T-helper 2 cell treated with Interferon-gamma antibody and Interleukin-4, amounts not matched to agents 100 ng/mL and 5 ng/mL, for 36 hours (primary cell): ENCODE data around the gene BUB1B. TPM values are rescaled to one million over a fixed set of nuclear protein-coding genes. Genes with fewer than 3 reads are reported as not detected.
"Not testable (repeated sequence)": the region's sequence is repeated elsewhere in the genome, so short reads cannot be mapped to it uniquely, and the experiment has no call there.

Experiments
- intact Hi-C: fragments of 100-400 bp; cut with micrococcal nuclease; formaldehyde crosslinking; loops from one replicate; pipeline ENCODE4 v1.15.1; 2023
- total RNA-seq: library from RNA; stranded (reverse); gene quantifications from 2 replicates; pipeline ENCODE4 v1.2.3, GENCODE V29; 2022

The BUB1B gene
- total RNA-seq, 1 donor from 2014 or later, result 86.8 TPM

- intact Hi-C loops, result not testable (repeated sequence)
These were observed 24.9 kb upstream of the BUB1B start for GRCh38 chr15:40135846-40136450.

DNA sequence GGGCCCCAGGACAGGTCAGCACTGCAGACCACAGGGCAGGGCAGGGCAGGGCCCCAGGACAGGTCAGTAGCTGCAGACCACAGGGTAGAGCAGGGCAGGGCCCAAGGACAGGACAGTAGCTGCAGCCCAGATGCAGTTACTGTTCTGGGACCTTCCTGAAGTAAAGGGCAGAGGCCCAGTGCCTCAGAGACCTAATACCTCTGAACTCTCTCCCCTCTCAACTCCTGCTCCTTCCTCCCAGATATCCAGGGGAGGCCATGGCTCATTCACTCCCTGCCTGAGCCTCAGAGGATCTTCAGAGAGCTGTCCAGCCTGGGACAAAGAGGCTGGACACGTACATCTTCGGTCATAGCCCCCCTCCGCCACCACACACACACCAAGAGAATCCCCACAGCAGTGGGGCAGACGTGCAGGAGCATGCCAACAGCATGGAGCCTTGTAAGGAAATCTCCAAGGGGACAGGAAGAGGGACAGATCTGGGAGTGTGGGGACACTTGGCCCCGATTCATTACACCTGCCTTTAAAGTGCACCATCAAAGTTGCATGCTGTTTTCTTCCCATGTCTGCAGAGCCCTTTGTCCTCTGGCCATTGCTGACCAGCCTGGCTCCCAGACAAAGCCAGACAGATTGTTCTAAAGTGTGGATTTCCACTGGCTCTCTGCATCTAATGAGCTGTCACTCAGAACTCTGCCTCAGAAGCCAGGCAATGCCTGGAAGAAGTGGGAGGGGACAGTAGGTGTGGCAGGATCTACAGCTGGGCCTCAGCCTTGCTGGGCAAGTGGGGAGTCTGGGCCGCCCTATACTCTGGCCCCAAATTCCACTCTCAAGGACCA is 24.2 kb upstream of the BUB1B start:
- intact Hi-C loops, result no loop called here

DNA sequence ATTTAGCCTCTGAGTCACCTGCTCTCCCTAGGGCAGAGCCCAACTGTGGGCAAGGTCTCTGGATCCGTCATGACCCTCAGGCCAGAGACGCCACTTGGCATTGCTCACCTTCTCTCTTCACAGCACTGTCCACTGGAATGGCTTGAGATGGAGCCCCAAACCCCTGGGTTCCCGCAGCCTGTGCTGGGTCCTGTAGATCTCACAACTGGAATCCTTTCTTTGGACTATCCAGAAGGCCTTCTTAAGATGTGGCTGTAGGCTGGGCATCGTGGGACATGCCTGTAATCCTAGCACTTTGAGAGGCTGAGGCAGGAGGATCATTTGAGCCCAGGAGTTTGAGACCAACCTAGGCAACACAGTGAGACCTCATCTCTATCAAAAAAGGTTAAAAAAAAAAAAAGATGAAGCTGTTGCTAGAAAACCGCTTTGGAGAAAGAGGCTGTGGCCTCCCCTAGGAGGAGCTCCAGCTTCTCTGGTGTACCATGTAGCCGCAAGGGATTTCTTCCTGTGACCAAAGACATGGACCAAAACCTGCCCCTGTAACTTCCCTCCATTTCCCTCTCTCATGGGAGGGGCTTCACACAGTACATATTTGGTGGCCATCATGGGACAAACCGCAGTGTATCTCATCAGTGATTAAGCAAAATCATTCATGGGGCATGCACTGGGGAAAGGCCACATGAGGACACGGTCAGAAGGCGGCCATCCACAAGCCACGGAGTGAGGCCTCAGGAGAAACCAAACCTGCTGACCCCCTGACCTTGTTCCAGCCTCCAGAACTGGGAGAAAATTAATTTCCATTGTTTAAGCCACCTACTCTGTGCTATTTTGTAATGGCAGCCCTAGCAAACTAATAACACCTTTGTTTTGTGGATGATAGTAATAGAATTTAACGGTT is 23.3 kb upstream of the BUB1B start:
- intact Hi-C loops, result no loop called here

DNA sequence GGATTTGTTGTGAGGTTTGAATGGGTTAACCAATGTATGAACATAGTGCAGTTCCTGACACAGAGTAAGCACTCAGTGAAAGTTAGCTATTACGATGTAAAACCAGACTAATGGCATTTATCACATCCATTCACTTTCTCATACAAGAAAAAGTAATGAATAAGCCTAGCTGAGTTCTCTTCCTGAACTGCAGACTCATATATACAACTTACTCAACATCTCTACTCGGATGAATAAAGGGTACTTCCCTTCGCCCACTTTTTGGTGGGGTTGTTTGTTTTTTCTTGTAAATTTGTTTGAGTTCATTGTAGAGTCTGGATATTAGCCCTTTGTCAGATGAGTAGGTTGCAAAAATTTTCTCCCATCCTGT is 22.7 kb upstream of the BUB1B start:
- intact Hi-C loops, result not testable (repeated sequence)

- intact Hi-C loops, result no loop called here
These were observed 18.4 kb upstream of the BUB1B start for GRCh38 chr15:40142428-40142827.

GRCh38 chr15:40146037-40146436 is 14.8 kb upstream of the BUB1B start:
- intact Hi-C loops, result no loop called here

- intact Hi-C loops, result no loop called here
These were observed 11.5 kb upstream of the BUB1B start for GRCh38 chr15:40149339-40149738.

DNA sequence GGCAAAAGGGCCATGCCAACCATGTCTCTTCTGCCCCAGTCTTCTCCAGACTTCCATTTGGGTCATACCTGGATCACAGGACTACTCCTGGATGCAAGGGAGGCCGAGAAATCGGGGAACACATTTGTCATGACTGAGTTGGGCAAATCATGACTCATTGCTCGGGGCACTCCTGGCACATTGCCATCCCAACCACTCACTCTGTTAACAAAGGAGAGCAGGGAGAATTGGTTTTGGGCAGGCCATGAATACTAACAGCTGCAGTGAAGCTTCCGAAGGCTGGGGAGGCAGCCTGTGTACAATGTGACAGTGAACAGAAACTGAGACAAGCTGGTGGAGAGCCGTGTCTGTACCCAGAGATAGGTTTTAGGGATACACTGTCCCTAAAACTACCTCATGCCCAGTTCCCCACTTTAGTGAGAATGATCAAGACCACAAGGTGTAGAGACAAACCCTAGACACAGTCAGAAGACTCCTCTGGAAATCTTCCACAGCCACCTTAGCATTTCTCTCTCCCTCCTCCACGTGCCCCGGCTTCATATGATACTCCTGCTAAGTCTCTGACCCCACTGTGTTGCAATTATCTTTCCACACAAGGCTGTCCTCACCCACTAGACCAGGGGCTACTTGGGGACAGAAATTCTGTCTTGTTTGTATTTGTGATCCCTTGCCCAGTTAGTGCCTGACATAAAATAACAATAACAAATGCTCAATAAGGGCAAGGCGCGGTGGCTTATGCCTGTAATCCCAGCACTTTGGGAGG is 10.5 kb upstream of the BUB1B start:
- intact Hi-C loops, result no loop called here

DNA sequence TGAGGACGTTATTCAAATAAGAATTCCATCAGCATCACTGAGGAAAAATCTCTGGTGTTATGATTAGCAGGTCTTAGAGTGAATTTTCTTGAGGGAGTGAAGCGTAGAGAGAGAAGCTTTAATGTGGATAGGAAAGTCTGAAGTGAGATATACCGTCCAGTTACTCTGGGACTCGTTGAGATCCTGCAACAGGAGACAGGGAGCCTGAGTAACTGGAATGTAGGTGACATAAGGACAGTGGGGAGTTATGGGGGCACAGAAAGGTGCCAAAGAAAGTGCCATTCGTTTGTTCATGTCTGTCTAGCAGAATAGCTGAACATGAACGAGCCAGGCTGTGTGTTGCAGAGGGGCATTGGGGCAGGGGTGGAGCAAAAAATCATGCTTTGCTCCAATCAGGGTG is 9.4 kb upstream of the BUB1B start:
- intact Hi-C loops, result no loop called here

DNA sequence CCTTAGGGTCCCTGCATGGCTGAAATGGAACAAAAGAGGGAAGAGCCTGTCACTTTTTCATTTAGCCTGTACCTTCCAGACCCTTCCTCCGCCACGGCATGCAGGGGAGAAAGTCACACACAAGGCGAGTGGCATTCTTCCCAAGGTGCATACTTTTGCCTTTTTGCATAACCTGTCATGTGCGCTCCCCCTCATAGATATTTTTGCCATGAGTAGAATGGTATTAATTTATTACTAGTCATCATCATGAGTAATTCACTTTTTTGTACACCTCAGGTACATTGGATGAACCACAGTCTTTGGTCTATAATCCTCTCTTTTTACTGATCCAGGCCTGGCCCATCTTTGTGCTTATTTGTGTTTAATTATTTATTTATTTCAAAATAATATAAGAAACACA is 8.9 kb upstream of the BUB1B start:
- intact Hi-C loops, result no loop called here

DNA sequence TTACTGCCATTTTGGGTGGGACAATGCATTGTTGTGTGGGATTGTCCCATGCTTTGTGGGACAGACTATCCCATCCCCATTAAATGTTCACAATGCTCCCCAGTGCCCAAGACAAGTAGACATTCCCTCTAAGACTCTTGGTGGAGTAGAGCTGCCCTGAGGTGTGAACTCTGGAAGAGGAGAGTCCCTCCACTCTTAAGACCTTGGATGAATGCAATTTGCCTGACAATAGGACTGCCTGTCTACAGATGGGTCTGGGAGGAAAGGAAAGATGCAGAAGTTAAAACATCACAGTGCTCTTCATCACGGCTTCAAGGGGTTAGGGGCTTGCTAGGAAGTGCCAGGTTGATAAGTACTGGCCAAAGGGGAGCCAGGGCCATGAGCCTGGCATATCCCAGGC is 6.0 kb upstream of the BUB1B start:
- intact Hi-C loops, result not testable (repeated sequence)

DNA sequence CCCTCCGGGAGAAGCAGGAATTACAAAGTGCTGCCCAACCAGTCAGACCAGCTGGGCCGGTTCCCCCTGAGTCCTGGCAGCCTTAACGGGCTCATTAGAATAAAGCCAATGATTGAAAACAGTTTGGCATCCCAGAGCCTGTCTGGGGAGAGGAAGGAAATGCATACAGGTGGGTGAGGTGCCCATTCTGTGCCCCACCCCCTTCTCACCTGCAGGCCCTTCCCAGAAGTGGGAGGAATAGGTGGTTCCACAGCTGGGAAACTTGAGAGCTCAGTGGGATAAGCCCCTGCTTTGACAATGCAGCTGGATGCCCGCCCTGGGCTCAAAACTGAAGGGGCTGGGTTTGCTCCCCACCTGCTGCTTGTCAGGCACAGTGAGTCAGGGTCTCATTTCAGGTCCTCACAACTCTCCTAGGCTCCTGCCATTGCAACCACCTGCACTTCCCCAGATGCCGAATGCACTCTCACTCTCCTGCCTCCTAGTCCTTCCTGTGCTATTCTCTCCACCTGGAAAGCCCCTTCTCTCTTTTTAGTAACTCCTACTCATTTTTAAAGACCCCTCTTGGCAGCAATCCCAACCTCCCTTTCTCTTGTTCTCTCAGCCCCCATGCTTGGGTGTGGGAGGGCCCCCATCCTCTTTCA is 5.5 kb upstream of the BUB1B start:
- intact Hi-C loops, result no loop called here

DNA sequence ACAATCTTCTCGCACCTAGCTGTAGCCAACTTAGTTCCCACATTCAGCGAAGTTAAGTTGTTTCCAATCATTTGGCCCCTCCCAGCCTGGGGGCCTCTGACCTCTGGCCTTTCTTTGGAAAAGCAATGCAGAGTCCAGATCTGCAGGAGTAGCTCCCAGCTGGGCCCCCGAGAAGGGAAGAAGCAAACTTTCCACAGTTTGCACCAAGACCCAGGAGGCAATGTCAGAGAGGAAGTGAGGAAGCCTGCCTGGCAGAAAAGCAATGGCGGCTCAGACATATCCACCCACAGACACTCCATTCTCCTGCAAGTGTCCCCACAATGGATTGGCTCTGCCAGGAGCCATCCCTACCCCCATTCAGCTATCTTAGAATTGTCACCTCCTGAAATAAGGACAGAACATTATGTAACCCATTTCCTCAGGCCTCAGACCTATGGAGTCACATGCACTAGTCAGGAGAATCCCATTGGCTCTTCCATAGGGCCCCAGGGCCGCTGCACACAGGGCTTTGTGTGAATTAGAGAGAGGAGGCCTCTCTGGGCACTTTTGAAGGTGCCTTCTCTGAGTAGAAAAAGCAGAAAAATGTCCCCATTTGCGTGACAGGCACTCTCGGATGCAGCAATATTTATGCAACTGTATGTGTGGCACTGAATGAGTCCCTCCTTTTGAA is 3.0 kb upstream of the BUB1B start:
- intact Hi-C loops, result no loop called here

- intact Hi-C loops, result loop anchor here (1.0 to 2.0 kb wide), 4 partner anchors 51 to 377 kb away; partner anchors contain the start of genes FSIP1 and KNSTRN
These were observed 848 bp upstream of the BUB1B start for GRCh38 chr15:40160021-40160420.

DNA sequence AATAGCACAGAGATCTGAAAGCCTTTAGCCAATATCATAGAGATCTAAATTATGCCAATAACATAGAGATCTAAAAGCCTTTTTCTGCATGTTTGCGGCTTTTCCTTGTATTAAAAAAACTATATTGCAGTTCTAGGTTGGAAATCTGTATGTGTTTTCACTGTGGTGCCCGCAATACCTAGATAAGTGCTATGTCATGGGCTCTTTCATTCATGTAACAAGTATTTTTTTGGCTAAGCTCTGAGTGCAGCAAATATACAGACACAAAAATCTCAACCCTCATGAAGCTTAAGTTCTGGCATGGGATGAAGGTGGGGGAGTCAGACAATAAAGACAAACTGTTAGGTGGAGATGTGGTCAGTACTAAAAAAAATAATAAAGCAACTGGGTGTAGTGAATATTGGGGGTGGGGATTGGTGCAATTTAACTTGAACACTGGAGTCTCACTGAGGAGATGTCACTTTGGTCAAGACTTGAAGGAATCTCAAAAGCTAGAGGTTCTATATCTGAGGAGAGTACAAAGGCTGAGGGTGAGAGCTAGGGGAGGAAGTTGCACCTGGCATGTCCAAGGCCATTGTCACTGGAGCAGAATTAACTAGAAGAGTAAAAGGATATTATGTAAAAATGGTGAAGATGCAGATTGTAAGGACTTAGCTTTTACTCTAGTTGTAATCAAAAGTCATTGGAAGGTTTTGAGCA is 973 bp downstream of the BUB1B start:
- intact Hi-C loops, result loop anchor here (1.0 to 2.0 kb wide), 3 partner anchors 63 to 379 kb away; partner anchors contain the start of genes FSIP1 and SRP14

DNA sequence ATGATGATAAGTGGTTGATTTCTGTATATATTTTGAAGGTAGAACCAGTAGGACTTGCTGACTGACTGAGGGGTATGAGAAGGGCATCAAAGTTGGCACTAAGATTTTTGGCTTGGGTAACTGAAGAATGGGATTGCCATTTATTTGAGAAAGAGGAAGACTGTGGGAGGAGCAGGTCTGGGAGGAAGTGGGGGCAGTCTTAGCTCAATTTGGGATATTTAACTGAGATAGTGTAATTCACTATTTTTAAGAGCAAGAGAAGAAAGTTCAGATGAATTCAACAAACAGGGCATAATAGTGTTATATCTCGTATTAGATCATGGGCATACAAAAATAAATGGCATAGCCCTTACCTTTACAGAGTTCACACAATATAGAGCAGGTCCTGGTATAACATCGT is 1.7 kb downstream of the BUB1B start:
- intact Hi-C loops, result no loop called here

GRCh38 chr15:40163657-40164416 is 3.0 kb downstream of the BUB1B start:
- intact Hi-C loops, result no loop called here

GRCh38 chr15:40167374-40167773 is 6.5 kb downstream of the BUB1B start:
- intact Hi-C loops, result not testable (repeated sequence)

- intact Hi-C loops, result loop anchor here (5.0 kb wide), 1 partner anchor 128 kb away; no protein-coding TSS in a partner anchor
These were observed 14.3 kb downstream of the BUB1B start for GRCh38 chr15:40175160-40175559.
